IMR-90 (cell line): ENCODE data around the gene KCTD20. TPM values are rescaled to one million over a fixed set of nuclear protein-coding genes. Genes with fewer than 3 reads are reported as not detected.

Experiments used
- ATAC-seq: fragments of 200-7000 bp; cut with Tn5 transposase; 2 replicates; pipeline ENCODE4 v1.9.1; 2020; ENCODE audit warnings: low read depth, mild to moderate bottlenecking, moderate library complexity
- BruUV-seq: library from RNA; stranded (reverse); fragments of 400-500 nt; replicated peaks from 2 replicates; lab custom pipeline; 2021; lab: Mats Ljungman, UMichigan
- CTCF ChIA-PET: fragments of 300-600 bp; formaldehyde crosslinking; extraction: SDS; loops from one replicate; lab custom pipeline; 2021; ENCODE audit warnings: antibody characterized with exemption; lab: Yijun Ruan, JAX
- POLR2A ChIA-PET: fragments of 300-600 bp; sonication (Branson Sonifier 250); formaldehyde crosslinking; loops from one replicate; lab custom pipeline; 2022; ENCODE audit warnings: antibody characterized with exemption; ENCODE audit not compliant: unreplicated experiment; lab: Charles Lee
- DNase-seq: peaks from one replicate; pipeline ENCODE4 v3.0.0; 2013
- H2AFZ ChIP-seq: replicated peaks from 2 replicates; pipeline ENCODE3; 2013; ENCODE audit warnings: low read length, mild to moderate bottlenecking; ENCODE audit not compliant: poor library complexity
- H2AK5ac ChIP-seq: 2 replicates; pipeline ENCODE4 v1.6.1; 2013; ENCODE audit warnings: low read depth, low read length, inconsistent platforms
- H2AK9ac ChIP-seq: replicated peaks from 2 replicates; pipeline ENCODE3; 2013; ENCODE audit warnings: mild to moderate bottlenecking, low read depth, low read length, moderate library complexity; ENCODE audit not compliant: poor library complexity
- H2BK120ac ChIP-seq: 2 replicates; pipeline ENCODE4 v1.6.1; 2013; ENCODE audit warnings: low read depth, low read length, inconsistent platforms
- H2BK15ac ChIP-seq: 3 replicates; pipeline ENCODE4 v1.6.1; 2013; ENCODE audit warnings: low read depth, low read length, inconsistent platforms
- H2BK20ac ChIP-seq: 2 replicates; pipeline ENCODE4 v1.6.1; 2013; ENCODE audit warnings: low read depth, mild to moderate bottlenecking, inconsistent platforms, low read length, moderate library complexity
- H2BK5ac ChIP-seq: 2 replicates; pipeline ENCODE4 v1.6.1; 2013; ENCODE audit warnings: mild to moderate bottlenecking, low read depth, low read length, inconsistent platforms; ENCODE audit not compliant: poor library complexity, severe bottlenecking
- H3K14ac ChIP-seq: replicated peaks from 2 replicates; pipeline ENCODE4 v1.6.1; 2013; ENCODE audit warnings: low read depth, low read length, inconsistent platforms
- H3K18ac ChIP-seq: 2 replicates; pipeline ENCODE4 v1.6.1; 2013; ENCODE audit warnings: low read depth, low read length, control low read depth
- H3K23ac ChIP-seq: 2 replicates; pipeline ENCODE4 v1.6.1; 2013; ENCODE audit warnings: low read depth, low read length, inconsistent platforms
- H3K27ac ChIP-seq: 2 replicates; pipeline ENCODE4 v1.5.1; 2013; ENCODE audit warnings: mild to moderate bottlenecking, control low read depth, low read length; ENCODE audit not compliant: insufficient read depth
- H3K27me3 ChIP-seq: 2 replicates; pipeline ENCODE4 v1.6.1; 2013; ENCODE audit warnings: low read length; ENCODE audit not compliant: control insufficient read depth, insufficient read depth
- H3K36me3 ChIP-seq: 2 replicates; pipeline ENCODE4 v1.6.1; 2013; ENCODE audit warnings: low read length, mixed read lengths; ENCODE audit not compliant: control insufficient read depth, insufficient read depth
- H3K4ac ChIP-seq: 2 replicates; pipeline ENCODE4 v1.6.1; 2013; ENCODE audit warnings: low read depth, low read length, inconsistent platforms
- H3K4me1 ChIP-seq: 2 replicates; pipeline ENCODE4 v1.6.1; 2013; ENCODE audit warnings: low read length, mixed read lengths; ENCODE audit not compliant: control insufficient read depth, insufficient read depth
- H3K4me2 ChIP-seq: 2 replicates; pipeline ENCODE4 v1.6.1; 2013; ENCODE audit warnings: low read depth, mild to moderate bottlenecking, control low read depth, low read length, moderate library complexity
- H3K4me3 ChIP-seq: 2 replicates; pipeline ENCODE4 v1.5.1; 2013; ENCODE audit warnings: low read depth, mild to moderate bottlenecking, control low read depth, low read length, moderate library complexity; ENCODE audit not compliant: insufficient read depth
- H3K56ac ChIP-seq: 2 replicates; pipeline ENCODE4 v1.6.1; 2013; ENCODE audit warnings: low read length, inconsistent platforms; ENCODE audit not compliant: insufficient read depth; ENCODE audit errors: extremely low read depth
- H3K79me1 ChIP-seq, 2 experiments: 2 replicates each; pipeline ENCODE4 v1.6.1; 2013; ENCODE audit warnings: low read length in 2 of 2, inconsistent platforms in 1 of 2, low read depth in 1 of 2
- H3K9ac ChIP-seq: 2 replicates; pipeline ENCODE4 v1.6.1; 2013; ENCODE audit warnings: low read depth, low read length, control low read depth
- H3K9me1 ChIP-seq: 2 replicates; pipeline ENCODE4 v1.6.1; 2013; ENCODE audit warnings: low read length, inconsistent platforms; ENCODE audit not compliant: insufficient read depth
- H3K9me3 ChIP-seq: 2 replicates; pipeline ENCODE4 v1.6.1; 2013; ENCODE audit warnings: low read length; ENCODE audit not compliant: control insufficient read depth, insufficient read depth
- H4K20me1 ChIP-seq: 2 replicates; pipeline ENCODE4 v1.6.1; 2013; ENCODE audit warnings: low read length, inconsistent platforms; ENCODE audit not compliant: insufficient read depth
- H4K5ac ChIP-seq: 2 replicates; pipeline ENCODE4 v1.6.1; 2013; ENCODE audit warnings: mild to moderate bottlenecking, low read depth, low read length, control low read depth
- H4K8ac ChIP-seq, 2 experiments: 2 replicates each; pipeline ENCODE4 v1.6.1; 2013; ENCODE audit warnings: low read depth in 2 of 2, low read length in 2 of 2, control low read depth in 1 of 2, inconsistent platforms in 1 of 2
- H4K91ac ChIP-seq: 2 replicates; pipeline ENCODE4 v1.6.1; 2013; ENCODE audit warnings: low read depth, low read length, inconsistent platforms; ENCODE audit not compliant: insufficient read depth
- BHLHE40 ChIP-seq: fragments of 150-350 bp; IDR thresholded peaks from 2 replicates; pipeline ENCODE4 v1.6.1; 2016; ENCODE audit warnings: mild to moderate bottlenecking, low read depth, low read length
- CEBPB ChIP-seq: IDR thresholded peaks from 2 replicates; pipeline ENCODE4 v1.6.1; 2012; ENCODE audit warnings: low read depth, low read length, improper control_type of control experiment
- CHD1 ChIP-seq: IDR thresholded peaks from 2 replicates; pipeline ENCODE4 v1.6.1; 2012; ENCODE audit warnings: low read depth, low read length, improper control_type of control experiment
- FOS ChIP-seq: fragments of 150-350 bp; IDR thresholded peaks from 2 replicates; pipeline ENCODE4 v1.6.1; 2016; ENCODE audit warnings: low read depth, low read length
- MAFK ChIP-seq: IDR thresholded peaks from 2 replicates; pipeline ENCODE4 v1.6.1; 2012; ENCODE audit warnings: low read depth, low read length, improper control_type of control experiment
- MAZ ChIP-seq: IDR thresholded peaks from 2 replicates; pipeline ENCODE4 v1.6.1; 2012; ENCODE audit warnings: low read depth, mild to moderate bottlenecking, low read length, improper control_type of control experiment, moderate library complexity, borderline replicate concordance
- MXI1 ChIP-seq: IDR thresholded peaks from 2 replicates; pipeline ENCODE4 v1.6.1; 2012; ENCODE audit warnings: low read depth, mild to moderate bottlenecking, low read length, moderate library complexity, borderline replicate concordance
- NFE2L2 ChIP-seq: fragments of 150-350 bp; IDR thresholded peaks from 2 replicates; pipeline ENCODE4 v1.6.1; 2016; ENCODE audit warnings: low read depth, mild to moderate bottlenecking, low read length
- POLR2A ChIP-seq: IDR thresholded peaks from 2 replicates; pipeline ENCODE4 v1.6.1; 2012; ENCODE audit warnings: mild to moderate bottlenecking, low read depth, low read length
- RCOR1 ChIP-seq: IDR thresholded peaks from 2 replicates; pipeline ENCODE4 v1.6.1; 2012; ENCODE audit warnings: mild to moderate bottlenecking, low read length, improper control_type of control experiment; ENCODE audit not compliant: insufficient replicate concordance
- RFX5 ChIP-seq: IDR thresholded peaks from 2 replicates; pipeline ENCODE4 v1.8.0; 2012; ENCODE audit warnings: low read depth, mild to moderate bottlenecking, low read length, moderate library complexity
- SMC3 ChIP-seq: fragments of 150-350 bp; IDR thresholded peaks from 2 replicates; pipeline ENCODE4 v1.6.1; 2016; ENCODE audit warnings: low read depth, mild to moderate bottlenecking, antibody characterized with exemption, low read length, moderate library complexity
- WGBS, 2 experiments: methylation state at CpG; one replicate each; pipeline versions ENCODE4 v1.1.5 to v1.1.7; 2013; ENCODE audit warnings: missing lambda C conversion rate in 2 of 2; ENCODE audit not compliant: insufficient read length in 1 of 2; ENCODE audit errors: extremely low coverage in 2 of 2; 5-methylcytosine and 5-hydroxymethylcytosine counted together
- dilution Hi-C: fragments of 300-500 bp; cut with HindIII; formaldehyde crosslinking; loops from one replicate; pipeline ENCODE4 v1.14.3; 2018; ENCODE audit warnings: low sequenced_read_pairs; ENCODE audit not compliant: unreplicated experiment
- in situ Hi-C: fragments of 300-500 bp; cut with MboI; formaldehyde crosslinking; loops from 3 replicates; pipeline ENCODE4 v1.14.3; 2019; ENCODE audit warnings: low sequenced_read_pairs, inconsistent platforms, mixed read lengths
- intact Hi-C: fragments of 100-400 bp; cut with micrococcal nuclease; formaldehyde crosslinking; loops from 2 replicates; pipeline ENCODE4 v1.10.0; 2022
- polyA plus RNA-seq, 3 experiments: library from polyadenylated mRNA; depleted of rRNA; stranded (reverse); fragments of >200 nt; gene quantifications; 2 replicates each; pipeline ENCODE4 v1.2.3, GENCODE V29; 2012; ENCODE audit warnings: low replicate concordance in 1 of 3
- total RNA-seq: library from RNA; depleted of rRNA; stranded (reverse); fragments of >200 nt; gene quantifications from 2 replicates; pipeline ENCODE4 v1.2.3, GENCODE V29; 2012
- TF ChIP-seq, protein P1 (sequence below): conservative IDR thresholded peaks from 2 replicates; pipeline ENCODE4 v1.5.1; 2012; ENCODE audit warnings: mild to moderate bottlenecking, low read depth, low read length, improper control_type of control experiment
- TF ChIP-seq, protein P2 (sequence below): fragments of 150-350 bp; IDR thresholded peaks from 2 replicates; pipeline ENCODE4 v1.6.1; 2017; ENCODE audit warnings: mild to moderate bottlenecking, antibody characterized with exemption, low read length, low read depth
- TF ChIP-seq, protein P3 (sequence below): fragments of 150-350 bp; IDR thresholded peaks from 2 replicates; pipeline ENCODE4 v1.6.1; 2016; ENCODE audit warnings: low read depth, mild to moderate bottlenecking, low read length, moderate library complexity, borderline replicate concordance

Gene KCTD20
- total and polyA plus RNA-seq, 2 of the 4 experiments (the other 2 are of a cell fraction) = 55.4 to 150 TPM

- H3K4ac ChIP-seq = no peak overlapping the region; the same call in 1 of the 2 replicates
- no peak overlapping the region for H3K9ac ChIP-seq
- ATAC-seq (no peak), DNase-seq (no peak)
- peaks cover 12% of the 10 kb centered on the region for H3K4me1 ChIP-seq
- H3K56ac ChIP-seq = no peak overlapping the region
- no peak overlapping the region for H2AK9ac ChIP-seq
- no peak overlapping the region for H2BK20ac ChIP-seq
- BruUV-seq = no TSS peak
- H4K91ac ChIP-seq = no peak overlapping the region
- WGBS, 2 experiments = no CpG with 5 or more reads among the region's 4 CpGs
- H3K4me2 ChIP-seq = no peak overlapping the region
- ChIA-PET POLR2A (no interaction called here), CTCF (interaction anchor here (1.3 kb wide), 1 partner anchor 13 kb away, joined by 3 read pairs; no protein-coding TSS in a partner anchor)
- H2BK120ac ChIP-seq = peak overlapping the region; percentile 57; the same call in 1 of the 2 replicates
- no peaks in the 10 kb centered on the region for H4K20me1 ChIP-seq
- H3K4me3 ChIP-seq = no peak overlapping the region
- H3K27ac ChIP-seq = no peak overlapping the region
- H2BK5ac ChIP-seq = no peak overlapping the region
- no peak overlapping the region for H2AFZ ChIP-seq
- no peaks in the 10 kb centered on the region for H3K9me3 ChIP-seq
- TF ChIP-seq POLR2A (no peak), MAZ (no peak), BHLHE40 (no peak), SMC3 (0 out of 2 replicates have a peak, but pooled peaks have one; percentile 12), MXI1 (no peak), FOS (no peak), RFX5 (no peak), CHD1 (no peak), NFE2L2 (no peak), MAFK (no peak), RCOR1 (no peak), CEBPB (no peak)
- TF ChIP-seq, protein P1, sequence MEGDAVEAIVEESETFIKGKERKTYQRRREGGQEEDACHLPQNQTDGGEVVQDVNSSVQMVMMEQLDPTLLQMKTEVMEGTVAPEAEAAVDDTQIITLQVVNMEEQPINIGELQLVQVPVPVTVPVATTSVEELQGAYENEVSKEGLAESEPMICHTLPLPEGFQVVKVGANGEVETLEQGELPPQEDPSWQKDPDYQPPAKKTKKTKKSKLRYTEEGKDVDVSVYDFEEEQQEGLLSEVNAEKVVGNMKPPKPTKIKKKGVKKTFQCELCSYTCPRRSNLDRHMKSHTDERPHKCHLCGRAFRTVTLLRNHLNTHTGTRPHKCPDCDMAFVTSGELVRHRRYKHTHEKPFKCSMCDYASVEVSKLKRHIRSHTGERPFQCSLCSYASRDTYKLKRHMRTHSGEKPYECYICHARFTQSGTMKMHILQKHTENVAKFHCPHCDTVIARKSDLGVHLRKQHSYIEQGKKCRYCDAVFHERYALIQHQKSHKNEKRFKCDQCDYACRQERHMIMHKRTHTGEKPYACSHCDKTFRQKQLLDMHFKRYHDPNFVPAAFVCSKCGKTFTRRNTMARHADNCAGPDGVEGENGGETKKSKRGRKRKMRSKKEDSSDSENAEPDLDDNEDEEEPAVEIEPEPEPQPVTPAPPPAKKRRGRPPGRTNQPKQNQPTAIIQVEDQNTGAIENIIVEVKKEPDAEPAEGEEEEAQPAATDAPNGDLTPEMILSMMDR = peak; percentile 25; the same call in 1 of the 2 replicates
- TF ChIP-seq, protein P2, sequence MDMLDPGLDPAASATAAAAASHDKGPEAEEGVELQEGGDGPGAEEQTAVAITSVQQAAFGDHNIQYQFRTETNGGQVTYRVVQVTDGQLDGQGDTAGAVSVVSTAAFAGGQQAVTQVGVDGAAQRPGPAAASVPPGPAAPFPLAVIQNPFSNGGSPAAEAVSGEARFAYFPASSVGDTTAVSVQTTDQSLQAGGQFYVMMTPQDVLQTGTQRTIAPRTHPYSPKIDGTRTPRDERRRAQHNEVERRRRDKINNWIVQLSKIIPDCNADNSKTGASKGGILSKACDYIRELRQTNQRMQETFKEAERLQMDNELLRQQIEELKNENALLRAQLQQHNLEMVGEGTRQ = no peak
- TF ChIP-seq, protein P3, sequence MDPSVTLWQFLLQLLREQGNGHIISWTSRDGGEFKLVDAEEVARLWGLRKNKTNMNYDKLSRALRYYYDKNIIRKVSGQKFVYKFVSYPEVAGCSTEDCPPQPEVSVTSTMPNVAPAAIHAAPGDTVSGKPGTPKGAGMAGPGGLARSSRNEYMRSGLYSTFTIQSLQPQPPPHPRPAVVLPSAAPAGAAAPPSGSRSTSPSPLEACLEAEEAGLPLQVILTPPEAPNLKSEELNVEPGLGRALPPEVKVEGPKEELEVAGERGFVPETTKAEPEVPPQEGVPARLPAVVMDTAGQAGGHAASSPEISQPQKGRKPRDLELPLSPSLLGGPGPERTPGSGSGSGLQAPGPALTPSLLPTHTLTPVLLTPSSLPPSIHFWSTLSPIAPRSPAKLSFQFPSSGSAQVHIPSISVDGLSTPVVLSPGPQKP = no peak
- intact Hi-C loops (no loop called here), dilution Hi-C loops (no loop called here), in situ Hi-C loops (no loop called here)
- no peak overlapping the region for H3K18ac ChIP-seq
- no peaks in the 10 kb centered on the region for H3K36me3 ChIP-seq
- 0 out of 3 replicates have a peak overlapping the region, but pooled peaks have one; percentile 2 for H2BK15ac ChIP-seq
- no peak overlapping the region for H2AK5ac ChIP-seq
- no peak overlapping the region for H4K5ac ChIP-seq
- H3K9me1 ChIP-seq = peaks cover 6% of the 10 kb centered on the region; the same call in 1 of the 2 replicates
- H3K23ac ChIP-seq = no peak overlapping the region
- no peak overlapping the region for H3K14ac ChIP-seq
- H3K79me1 ChIP-seq = peaks cover 5 to 7% of the 10 kb centered on the region in 2 experiments; a peak in 3 of 4 replicates
- no peaks in the 10 kb centered on the region for H3K27me3 ChIP-seq
- no peak overlapping the region for H4K8ac ChIP-seq
Measured at GRCh38 chr6:36428911-36429310, 13.9 kb upstream of the KCTD20 start.
